GM19395 (cell line): ENCODE data around the gene KLHL21.

Source experiments
- ATAC-seq: cut with Tn5 transposase; IDR thresholded peaks from one replicate; pipeline ENCODE4 v1.9.1; 2021; ENCODE audit warnings: mild to moderate bottlenecking, moderate library complexity; ENCODE audit not compliant: unreplicated experiment

KLHL21 gene

DNA sequence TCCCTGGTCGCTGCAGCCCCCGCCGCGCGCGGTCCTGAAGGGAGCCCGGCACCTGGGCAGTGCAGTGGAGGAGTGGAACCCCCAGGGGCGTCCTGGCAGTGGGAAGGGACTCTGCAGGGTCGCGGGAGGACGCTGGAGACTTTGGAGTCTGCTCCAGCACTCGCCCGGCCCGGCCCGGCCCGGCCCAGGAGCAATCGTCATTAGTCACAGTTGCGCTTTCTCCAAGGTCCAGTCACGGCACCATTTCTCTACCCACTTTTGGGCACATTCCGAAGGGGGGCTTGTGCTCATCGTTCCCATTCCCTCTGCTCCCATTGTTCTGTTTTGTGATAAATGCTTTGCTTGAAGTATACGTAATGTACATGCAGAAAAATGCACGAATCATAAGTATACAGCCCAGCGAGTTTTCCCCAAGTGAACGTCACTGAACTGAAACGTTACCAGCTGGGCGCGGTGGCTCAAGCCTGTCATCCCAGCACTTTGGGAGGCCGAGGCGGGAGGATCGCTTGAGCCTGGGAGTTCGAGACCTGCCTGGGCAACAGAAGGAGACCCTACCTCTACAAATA lies 23.0 kb upstream of the KLHL21 start:
- peak; percentile 46 for ATAC-seq

DNA sequence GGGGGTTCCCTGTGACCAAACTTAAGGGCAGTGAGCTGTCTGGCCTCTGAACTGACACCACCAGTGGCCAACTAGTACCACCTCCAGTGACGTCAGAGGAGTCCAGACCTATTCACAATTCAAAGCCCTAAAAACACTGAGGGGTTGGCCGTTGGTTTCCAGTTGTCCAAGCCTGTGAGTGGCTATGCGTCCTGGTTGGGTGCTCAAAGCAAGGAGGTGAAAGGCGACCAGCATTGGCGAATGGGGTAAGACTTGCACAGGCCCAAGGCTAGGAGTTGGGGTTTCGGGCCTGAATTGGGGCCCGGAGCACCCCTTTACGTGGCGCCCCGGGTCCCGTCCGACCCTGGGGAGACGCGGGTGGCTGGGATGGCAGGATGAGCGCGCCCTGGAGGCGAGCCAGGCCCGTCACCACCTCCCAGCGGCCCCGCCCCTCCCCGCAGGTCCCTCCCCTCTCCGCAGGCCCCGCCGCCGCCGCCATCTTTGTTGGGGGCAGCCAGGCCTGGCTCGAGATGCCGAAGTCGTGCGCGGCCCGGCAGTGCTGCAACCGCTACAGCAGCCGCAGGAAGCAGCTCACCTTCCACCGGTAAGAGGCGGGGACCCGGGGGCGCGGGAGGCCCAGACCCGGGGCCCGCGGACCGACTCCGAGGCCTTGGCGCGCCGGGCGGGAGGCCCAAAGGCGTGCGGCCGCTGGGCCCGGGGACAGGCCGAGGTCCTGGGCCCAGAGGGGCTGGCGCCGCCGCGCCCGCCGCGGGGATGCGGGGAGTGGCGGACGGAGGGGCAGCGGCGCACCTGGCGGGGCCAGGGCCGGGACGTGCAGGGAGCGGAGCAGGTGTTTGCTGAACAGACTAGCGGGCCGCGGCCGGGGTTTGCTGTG lies 22.3 kb upstream of the KLHL21 start, which contains the start of gene THAP3:
TSS of gene THAP3 (plus strand) at position 159 of the 874 bp plus-strand sequence. CDS start at position 510, 351 bp downstream.
- peak; percentile 71 for ATAC-seq

DNA sequence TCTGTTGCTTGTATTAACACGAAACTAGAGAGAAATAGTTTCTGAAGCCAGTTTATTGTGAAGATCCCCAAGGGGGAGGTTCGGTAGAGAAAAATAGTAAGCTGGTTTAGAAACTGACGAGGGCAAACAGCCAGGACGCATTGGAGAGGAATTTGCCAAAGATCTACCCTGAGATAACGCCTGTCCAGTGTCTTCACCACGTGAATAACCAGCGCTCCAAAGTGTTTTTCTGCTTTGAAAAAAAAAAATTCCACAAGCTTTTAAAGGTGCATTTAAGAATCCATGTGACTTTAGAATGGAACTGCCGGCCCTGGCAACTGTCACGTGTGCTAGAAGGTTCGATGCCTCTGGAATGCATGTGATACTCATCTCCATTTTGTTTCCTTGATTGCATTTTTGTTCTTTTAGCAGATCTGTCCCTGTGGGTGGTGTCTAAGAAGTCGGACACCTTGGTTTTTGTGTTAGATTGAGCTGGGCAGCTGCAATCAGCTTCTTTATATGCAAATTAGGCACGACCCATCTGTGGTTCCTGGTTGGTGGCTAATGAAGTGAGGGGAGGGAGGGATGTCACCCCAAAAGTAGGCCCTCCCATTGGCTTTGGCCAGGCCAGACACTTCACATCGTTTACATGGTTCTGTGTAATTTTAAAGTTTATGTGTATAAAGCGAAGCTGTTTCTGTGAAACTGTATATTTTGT lies 20.7 kb upstream of the KLHL21 start:
- no peak for ATAC-seq

DNA sequence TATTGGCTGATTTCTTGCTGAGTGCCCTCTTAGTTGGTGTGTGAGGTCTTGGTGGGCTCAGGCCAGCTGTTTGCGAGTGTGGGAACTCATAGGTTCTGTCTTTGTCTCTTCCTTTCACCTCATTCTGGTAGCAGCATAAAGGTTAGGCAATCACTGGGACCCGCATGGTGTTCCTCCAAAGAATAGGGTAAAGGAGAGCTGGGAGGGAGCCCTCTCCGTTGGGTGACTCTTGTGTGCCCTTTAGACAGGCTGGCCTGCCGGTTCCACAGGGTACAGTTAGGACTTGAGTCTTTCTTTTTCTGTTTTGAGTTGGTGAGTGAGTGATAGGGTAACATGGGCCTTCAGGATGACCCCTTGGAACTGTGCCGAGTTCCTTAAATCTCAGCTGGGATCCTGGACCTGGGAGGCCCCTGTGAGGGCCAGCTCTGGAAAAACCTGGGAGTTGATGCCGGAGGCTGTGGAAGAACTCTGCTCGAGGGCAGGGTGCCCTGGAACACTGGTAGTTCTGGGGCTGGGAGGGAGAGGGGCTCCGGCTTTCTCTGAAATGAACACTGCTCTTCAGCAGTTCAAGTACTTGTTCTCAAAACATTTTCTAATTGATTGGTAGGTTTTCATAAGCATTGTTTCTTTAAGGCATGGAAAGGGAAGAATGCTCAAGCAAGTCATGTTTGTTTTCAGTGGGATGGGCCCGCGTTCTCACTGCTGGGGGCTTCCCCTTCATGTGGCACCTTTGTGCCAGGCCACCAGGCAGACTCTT lies 19.9 kb upstream of the KLHL21 start:
- no peak for ATAC-seq

DNA sequence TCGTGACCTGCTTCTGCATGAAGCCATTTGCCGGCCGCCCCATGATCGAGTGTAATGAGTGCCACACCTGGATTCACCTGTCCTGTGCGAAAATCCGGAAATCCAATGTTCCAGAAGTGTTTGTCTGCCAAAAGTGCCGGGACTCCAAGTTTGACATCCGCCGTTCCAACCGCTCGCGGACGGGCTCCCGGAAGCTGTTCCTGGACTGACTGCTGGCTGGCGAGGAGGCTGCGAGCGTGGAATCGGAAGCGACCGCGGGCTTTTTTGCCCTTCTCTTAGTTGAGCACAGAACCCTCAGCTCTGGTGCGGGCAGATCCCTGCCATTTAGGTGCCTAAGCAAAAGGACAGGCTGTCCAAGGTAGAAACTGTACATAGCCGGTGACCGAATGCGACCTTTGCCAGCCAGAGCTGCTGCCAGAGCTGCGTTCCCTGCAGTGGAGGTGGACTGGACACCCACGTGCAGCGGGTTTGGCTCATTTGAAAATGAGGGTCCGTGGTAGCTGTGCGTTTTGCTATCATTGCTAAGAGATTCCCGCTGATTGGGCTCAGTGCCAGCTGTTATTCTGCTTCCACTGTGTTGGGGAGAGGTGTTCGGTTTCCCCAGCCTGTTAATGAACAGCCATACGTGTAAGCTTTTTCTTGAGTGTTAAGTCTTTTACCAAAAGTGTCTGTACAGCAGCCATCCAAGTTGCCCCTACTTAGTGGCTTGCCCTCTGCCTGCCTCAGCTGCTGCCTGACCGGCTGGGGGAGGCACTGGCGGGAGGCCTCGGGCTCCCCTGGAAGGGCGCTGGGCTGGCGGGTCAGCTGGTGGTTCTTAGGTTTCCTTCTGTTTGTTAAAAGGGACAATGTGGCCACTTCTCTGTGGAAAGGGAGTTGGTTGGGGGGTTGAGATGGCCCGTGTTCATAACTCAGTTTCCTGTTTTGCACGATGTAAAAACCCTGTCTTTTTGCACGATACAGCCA lies 19.0 kb upstream of the KLHL21 start:
- no peak for ATAC-seq

DNA sequence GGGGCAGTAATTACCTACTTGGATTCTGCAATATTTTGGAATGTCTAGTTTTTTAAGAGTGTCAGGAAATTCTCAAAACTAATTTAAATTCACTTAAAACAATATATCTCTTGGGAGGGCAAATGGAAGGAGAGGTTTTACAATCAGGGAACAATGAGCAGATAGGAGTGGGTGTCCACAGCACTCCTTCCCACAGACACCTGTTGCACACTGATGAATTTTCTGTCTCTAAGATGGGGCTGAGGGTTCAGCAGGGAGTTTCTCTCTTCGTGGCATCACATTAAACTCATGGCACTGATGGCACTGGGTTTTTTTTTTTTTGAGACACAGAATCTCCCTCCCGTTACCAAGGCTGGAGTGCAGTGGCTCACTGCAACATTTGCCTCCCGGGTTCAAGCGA lies 16.4 kb upstream of the KLHL21 start:
- no peak for ATAC-seq

DNA sequence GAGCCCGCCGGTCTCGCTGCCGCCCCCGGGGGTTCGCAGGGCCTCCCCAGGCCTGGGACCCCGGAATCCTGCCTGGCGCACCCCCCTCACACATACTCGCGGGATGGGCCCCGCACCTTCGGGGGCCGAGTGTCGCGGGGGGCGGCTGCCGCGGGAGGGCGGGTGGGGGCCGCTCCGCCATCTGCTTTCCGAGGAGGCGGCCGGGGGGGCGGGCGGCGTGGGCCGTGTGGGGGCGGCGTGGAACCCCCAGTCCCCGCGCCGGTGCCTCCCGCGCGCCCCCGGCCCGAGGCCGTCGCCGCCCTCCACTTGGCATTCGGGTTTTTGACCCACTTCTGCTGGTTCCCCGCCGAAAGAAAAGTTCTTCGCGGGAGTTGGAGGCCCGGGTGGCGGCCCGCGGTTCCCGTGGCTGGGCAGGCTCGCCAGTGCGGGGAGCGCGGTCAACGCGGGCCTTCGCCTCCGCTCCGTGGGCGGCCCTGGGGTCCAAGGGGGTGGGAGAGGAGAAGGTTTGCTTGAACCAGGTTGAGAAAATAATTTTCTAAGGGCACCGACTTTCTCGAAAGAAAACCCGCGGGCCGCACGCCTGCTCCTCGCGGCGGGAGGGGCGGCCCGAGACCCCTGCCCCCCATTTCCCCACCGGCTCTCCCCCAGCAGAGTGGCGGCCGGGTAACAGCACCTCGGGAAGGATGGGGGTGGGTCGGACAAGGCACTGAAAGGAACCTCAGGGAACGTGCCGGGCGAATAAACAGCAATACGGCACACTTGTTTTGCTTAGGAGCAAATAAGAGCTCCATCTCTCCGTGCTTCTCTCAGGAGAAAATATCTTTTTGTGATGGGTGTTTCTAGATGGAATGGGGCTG lies 12.5 kb upstream of the KLHL21 start:
- no peak for ATAC-seq

DNA sequence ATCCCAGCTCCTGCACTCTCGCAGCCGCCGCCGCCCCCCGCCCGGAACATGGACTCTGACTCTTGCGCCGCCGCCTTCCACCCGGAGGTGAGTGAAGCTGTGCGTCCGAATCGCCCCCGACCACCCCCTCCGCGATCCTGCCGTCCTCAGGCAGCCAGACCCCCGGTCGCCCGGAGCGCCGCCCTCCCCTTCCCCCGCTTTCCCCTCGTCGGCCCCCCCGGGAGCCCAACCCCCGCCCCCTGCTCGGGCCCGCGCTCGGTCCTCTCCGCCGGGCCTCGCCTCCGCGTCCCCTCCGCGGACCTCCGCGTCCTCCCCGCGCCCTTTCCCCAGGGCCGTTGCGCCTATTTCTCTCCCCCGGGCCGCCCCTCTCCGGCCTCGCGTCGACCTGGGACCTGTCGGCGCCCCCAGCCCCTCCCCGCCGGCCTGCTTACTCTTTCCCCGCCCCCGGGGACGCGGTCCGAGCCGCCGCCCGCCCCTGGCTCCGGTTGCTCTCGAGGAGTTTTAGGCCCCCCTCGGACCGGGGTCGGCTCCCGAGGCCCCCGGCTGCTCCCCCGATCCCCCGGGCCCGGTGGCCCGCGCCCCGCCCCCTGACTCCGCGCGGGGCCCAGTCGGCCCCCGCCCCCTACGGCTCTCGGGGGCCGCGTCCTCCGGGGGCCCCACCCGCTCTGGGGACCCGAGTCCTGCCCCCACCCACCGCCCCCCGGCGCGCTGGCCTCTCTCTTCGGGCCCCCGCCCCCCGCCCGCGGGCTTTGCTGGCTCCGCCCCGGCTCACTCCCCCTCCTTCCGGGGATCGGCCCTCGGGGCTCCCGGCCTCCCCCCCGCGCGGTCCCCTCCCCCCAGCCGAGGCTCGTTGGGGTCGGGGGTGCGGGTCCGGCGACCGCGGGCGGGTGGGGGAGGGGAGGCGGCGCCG lies 11.6 kb upstream of the KLHL21 start:
- no peak for ATAC-seq

DNA sequence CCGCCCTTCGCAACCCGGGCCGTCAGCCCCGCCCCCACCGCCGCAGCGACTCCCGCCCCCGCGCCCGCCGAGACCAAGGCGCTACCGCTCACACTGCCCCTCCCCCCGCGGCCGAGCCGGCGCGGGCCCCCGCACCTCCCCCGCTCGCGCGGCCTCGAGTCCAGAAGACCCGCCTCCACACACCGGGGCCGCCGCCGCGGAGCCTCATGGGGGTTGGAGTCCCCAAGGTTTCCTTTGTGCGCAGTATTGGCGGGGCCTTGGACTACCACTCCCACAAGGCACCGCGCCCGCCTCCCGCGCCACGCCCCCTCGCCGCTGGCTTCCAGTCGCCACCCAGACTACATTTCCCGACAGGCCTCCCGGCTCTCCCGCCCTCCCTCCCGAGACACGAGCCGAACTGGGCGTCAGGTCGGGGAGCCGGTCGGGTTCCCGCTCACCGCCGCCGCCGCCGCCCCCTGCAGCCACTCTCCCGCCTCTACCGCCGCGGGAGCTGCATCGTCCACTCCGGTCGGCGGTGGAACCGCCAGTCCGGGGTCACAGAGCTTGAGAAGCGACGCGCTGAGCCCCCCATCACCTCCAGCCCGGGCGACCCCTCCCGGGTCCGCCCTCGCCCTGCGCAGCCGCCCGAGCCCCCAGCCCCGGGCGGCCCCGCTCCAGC lies 10.8 kb upstream of the KLHL21 start, which contains the start of gene PHF13:
TSS of gene PHF13 (plus strand) at position 371 of the 658 bp plus-strand sequence. CDS start 336 bp downstream, outside the sequence.
- ATAC-seq: peak; percentile 86

DNA sequence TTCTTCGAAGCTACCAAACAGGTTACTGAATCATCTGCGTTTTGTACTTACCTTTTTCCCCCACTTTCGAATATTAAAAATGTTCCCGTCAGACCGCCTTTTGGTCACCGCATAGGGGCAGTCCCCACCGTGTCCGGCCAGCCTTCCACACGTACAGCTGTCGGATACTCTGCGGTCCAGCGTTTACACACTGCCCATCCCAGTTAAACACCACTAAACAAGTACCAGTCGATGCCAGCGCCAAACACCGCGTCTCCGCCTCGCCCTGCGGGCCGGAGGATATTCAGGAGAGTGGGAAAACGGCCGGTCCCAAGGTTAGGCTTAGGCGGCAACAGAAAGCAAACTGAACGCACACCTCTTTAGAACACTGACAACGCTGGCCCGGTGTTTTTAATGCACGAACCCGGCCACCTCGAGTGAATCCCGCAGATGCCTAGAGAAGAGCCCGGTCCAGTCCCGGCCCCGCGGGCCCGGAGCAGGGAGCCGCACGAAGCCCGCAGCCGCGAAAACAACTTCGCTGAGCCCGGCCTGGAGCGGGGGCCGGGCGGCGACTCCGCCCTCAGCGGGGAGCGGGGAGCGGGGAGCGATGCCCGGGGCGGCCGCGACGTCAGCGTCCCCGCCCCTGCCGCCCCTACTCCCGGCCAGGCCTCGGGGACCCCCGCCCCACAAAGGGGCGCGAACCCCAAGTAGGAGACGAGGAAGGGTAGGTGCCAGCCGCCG lies 10.1 kb upstream of the KLHL21 start:
- ATAC-seq: peak; percentile 41

DNA sequence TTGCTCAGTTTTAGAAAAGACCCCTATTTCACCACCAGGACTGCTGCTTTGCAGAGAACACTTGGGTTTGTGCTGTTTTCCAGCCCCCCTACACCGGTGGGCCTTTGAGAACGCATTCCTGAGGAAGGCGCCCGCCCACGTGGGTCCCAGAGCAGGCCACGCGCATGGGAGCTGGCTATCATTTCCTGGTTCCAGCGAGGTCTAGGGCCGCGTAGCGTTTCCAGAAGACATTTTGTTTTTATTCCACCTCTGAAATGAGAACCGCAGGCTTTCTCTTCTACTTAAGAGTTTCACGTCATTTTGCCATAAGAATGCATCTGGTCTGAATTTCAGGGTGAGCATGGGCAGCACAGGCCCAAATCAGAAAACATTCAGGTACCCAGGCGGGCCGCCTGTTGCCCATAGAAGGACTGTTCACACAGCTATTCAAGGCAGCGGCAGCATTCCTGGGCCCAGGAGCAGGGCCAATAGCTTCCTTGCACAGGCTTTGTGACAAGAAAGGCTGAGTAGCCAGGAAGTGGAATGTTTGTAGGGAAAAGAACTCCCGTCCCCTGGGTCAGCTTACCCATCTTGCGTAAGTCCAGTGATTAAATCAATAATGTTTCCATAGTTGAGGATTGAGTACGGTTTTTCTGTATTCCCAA lies 1.4 kb upstream of the KLHL21 start:
- no peak for ATAC-seq

DNA sequence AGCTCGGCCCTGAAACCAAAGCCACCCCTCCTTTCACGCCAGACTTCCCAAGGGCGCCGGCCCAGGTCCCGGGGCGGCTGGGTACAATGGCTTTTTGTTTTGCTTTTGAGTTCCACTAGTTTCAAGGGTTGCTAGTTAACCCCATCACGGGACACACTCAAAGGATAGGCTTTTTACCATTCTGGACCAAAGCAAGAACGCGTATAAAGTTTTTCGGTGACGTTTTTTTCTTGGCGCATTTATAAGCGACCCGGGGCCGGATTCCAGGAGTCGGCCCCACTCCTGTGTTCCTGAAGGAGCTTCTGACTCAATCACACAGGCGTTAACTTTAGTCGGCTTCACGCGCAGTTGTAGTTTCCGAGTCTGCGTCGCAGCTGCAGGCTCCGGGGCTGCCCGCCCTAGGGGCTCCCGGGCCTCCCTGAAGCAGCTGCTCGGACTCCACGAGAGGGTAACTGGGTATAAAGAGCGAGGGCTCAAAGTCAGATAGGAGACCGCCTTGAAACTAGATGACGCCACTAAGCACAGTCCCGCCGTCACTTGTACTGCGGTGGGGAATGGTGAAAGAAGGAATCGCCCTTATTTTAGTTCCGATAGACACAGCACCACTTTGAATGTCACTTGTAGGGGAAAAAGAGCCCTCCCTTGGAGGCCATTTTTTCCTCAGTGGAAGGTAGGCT lies 707 bp upstream of the KLHL21 start:
- ATAC-seq: peak; percentile 30

DNA sequence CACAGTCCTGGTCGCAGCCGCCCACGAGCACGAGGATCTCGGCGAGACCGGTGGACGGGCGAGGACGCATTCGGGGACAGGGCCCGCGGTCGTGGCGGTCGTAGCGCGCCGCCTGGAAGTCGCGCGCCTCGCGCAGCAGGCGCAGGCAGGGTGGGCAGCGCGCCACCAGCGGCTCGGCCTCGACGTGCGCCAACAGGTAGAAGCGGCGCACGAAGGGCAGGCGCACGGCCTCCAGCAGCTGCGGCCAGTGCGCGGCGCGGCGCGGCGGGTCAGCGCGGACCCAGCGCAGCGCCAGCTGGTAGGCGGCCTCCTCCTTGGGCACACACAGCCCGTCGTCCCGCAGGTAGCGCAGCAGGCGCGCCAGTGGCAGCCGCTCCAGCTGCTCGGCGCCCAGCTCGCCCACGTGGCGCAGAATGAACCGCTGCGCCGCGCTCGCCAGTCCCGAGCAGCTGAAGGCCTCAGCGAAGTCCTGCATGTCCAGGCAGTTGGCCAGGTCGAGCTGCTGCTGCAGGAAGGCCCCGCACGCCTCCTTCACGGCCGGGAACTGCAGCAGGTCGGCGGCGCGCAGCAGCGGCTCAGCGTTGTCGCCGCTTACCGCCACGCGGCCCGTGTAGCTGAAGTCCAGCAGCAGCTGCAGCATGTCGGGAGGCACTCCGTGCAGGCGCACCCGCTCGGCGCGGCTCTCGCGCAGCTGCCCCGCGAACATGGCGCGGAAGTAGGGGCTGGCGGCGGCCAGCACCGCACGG lies 573 bp downstream of the KLHL21 start:
- peak; percentile 34 for ATAC-seq

DNA sequence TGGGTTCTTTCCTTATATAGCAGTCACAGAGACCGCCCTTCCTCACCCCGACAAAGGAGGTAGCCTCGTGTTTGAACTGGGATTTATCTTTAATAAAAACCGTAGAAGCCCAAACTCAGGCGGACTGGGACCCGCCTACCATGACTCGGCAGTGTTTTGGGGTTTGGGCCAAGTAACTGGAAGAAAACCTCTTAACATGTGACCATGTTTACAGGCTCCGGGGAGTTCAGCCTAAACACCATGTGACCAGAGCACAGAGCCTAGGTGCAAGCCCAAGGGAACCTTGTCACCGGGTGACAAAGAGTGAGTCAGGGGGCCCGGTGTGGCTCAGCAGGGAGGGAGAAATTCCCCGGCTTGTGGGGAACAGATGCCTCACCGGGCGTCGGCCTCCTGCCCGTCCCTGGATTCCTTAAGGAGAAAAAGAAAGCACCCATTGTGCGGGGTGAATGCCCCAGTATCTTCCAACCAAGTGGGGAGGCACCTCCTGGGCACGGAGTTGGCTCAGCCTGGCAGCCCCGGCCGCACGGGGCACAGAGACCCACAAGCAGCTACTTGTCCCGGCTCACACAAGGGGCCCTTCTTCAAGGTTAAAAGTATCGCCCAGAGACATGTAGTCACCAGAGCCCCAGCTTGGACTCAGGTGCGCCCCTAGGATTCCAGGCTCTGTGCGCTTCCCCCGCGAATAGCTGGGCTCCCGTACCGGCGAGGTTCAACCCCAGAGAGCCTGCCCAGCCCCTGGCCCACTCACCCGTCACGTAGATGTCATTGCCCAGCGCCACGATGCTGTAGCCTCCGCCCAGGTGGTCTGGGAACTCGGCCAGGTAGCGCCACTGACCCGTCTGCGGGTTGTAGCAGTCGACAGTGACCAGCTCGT lies 1.4 kb downstream of the KLHL21 start:
- peak; percentile 37 for ATAC-seq
